HCT116 (cell line): ENCODE results near the gene GATB. TPM values are rescaled to one million over a fixed set of nuclear protein-coding genes. Genes with fewer than 3 reads are reported as not detected.

ENCODE experiments used
- ATAC-seq: fragments of 200-7000 bp; cut with Tn5 transposase; 2 replicates; pipeline ENCODE4 v1.9.1; 2020; ENCODE audit warnings: mild to moderate bottlenecking, moderate library complexity
- BruUV-seq: library from RNA; stranded (reverse); fragments of 400-500 nt; replicated peaks from 2 replicates; lab custom pipeline; 2021; lab: Mats Ljungman, UMichigan
- CTCF ChIA-PET: fragments of 300-600 bp; sonication (Branson Sonifier 250); formaldehyde crosslinking; loops from one replicate; lab custom pipeline; 2021; ENCODE audit warnings: antibody characterized with exemption; lab: Charles Lee
- POLR2A ChIA-PET: fragments of 300-600, 350-600 bp; sonication (Branson Sonifier 250); formaldehyde crosslinking; loops from one replicate; lab custom pipeline; 2021; ENCODE audit warnings: antibody characterized with exemption; lab: Charles Lee
- RAD21 ChIA-PET, 2 experiments: fragments of 300-600 bp; sonication (Branson Sonifier 250); formaldehyde crosslinking; loops; one replicate each; lab custom pipeline; 2023; ENCODE audit warnings: low total read pairs in 2 of 2; ENCODE audit not compliant: uncharacterized antibody in 2 of 2, unreplicated experiment in 2 of 2, low non-redundant PET in 1 of 2; lab: Charles Lee
- DNase-seq: peaks from one replicate; pipeline ENCODE4 v3.0.0-alpha.2; 2010; ENCODE audit warnings: low read depth, low spot score
- H2AFZ ChIP-seq: fragments of 200-600 bp; shearing (Covaris generic), sonication (generic); 2 replicates; pipeline ENCODE4 v1.6.1; 2017; ENCODE audit warnings: low read depth, mixed run types, mixed read lengths, antibody characterized with exemption, low read length; ENCODE audit not compliant: poor library complexity, severe bottlenecking
- H3K27ac ChIP-seq: 2 replicates; pipeline ENCODE4 v1.5.1; 2012; ENCODE audit warnings: low read depth, low read length
- H3K27me3 ChIP-seq: fragments of 200-600 bp; sonication (generic); 2 replicates; pipeline ENCODE4 v1.6.1; 2016; ENCODE audit warnings: mixed run types, low read length, mixed read lengths; ENCODE audit not compliant: insufficient read depth
- H3K36me3 ChIP-seq, 2 experiments: fragments of 200-500 bp in 1 of 2; fragments of 200-600 bp in 1 of 2; sonication (Bioruptor generic) in 1 of 2; sonication (generic) in 1 of 2; 2 replicates each; pipeline versions ENCODE4 v1.5.1 to v1.6.1; 2014 to 2016; ENCODE audit warnings: low read length in 2 of 2, inconsistent platforms in 1 of 2, mixed read lengths in 1 of 2, mixed run types in 1 of 2; ENCODE audit not compliant: insufficient read depth in 2 of 2, control insufficient read depth in 1 of 2
- H3K4me1 ChIP-seq, 2 experiments: fragments of 200-600 bp in 1 of 2; sonication (generic) in 1 of 2; 2 replicates each; pipeline versions ENCODE4 v1.5.1 to v1.6.1; 2012 to 2017; ENCODE audit warnings: low read length in 2 of 2, inconsistent platforms in 1 of 2, mild to moderate bottlenecking in 1 of 2, mixed read lengths in 1 of 2, mixed run types in 1 of 2, moderate library complexity in 1 of 2; ENCODE audit not compliant: insufficient read depth in 2 of 2, control insufficient read depth in 1 of 2
- H3K4me2 ChIP-seq: fragments of 200-600 bp; sonication (generic); 2 replicates; pipeline ENCODE4 v1.6.1; 2017; ENCODE audit warnings: mixed run types, low read length, mixed read lengths
- H3K4me3 ChIP-seq, 2 experiments: fragments of 200-600 bp in 1 of 2; sonication (generic) in 1 of 2; replicated peaks in 1 of 2; 2 replicates each; pipeline ENCODE4 v1.5.1; 2011 to 2016; ENCODE audit warnings: low read length in 2 of 2, control low read depth in 1 of 2, low read depth in 1 of 2, mild to moderate bottlenecking in 1 of 2, mixed read lengths in 1 of 2, mixed run types in 1 of 2
- H3K79me2 ChIP-seq: fragments of 200-600 bp; sonication (generic); 2 replicates; pipeline ENCODE4 v1.6.1; 2017; ENCODE audit warnings: mild to moderate bottlenecking, mixed run types, low read length, moderate library complexity, mixed read lengths; ENCODE audit not compliant: insufficient read depth
- H3K9ac ChIP-seq: fragments of 200-600 bp; sonication (generic); 2 replicates; pipeline ENCODE4 v1.6.1; 2016; ENCODE audit warnings: low read length, mixed read lengths
- H3K9me2 ChIP-seq: fragments of 200-600 bp; sonication (generic), shearing (Covaris generic); 2 replicates; pipeline ENCODE4 v1.6.1; 2017; ENCODE audit warnings: mixed run types, mild to moderate bottlenecking, moderate library complexity; ENCODE audit not compliant: insufficient read depth
- H3K9me3 ChIP-seq, 2 experiments: fragments of 200-500 bp in 1 of 2; fragments of 200-600 bp in 1 of 2; sonication (Bioruptor generic) in 1 of 2; sonication (generic) in 1 of 2; 2 replicates each; pipeline ENCODE4 v1.6.1; 2014 to 2017; ENCODE audit warnings: low read length in 2 of 2, mixed read lengths in 2 of 2, inconsistent platforms in 1 of 2, low read depth in 1 of 2, mild to moderate bottlenecking in 1 of 2, mixed run types in 1 of 2, moderate library complexity in 1 of 2; ENCODE audit not compliant: control insufficient read depth in 1 of 2, insufficient read depth in 1 of 2
- H4K20me1 ChIP-seq: fragments of 200-600 bp; sonication (generic), shearing (Covaris generic); 2 replicates; pipeline ENCODE4 v1.6.1; 2017; ENCODE audit warnings: mixed run types, mild to moderate bottlenecking, moderate library complexity; ENCODE audit not compliant: insufficient read depth
- ATF3 ChIP-seq: IDR thresholded peaks from 2 replicates; pipeline ENCODE4 v1.6.1; 2012
- CBX3 ChIP-seq: IDR thresholded peaks from 2 replicates; pipeline ENCODE4 v1.6.1; 2012; ENCODE audit warnings: low read depth
- EGR1 ChIP-seq: IDR thresholded peaks from 2 replicates; pipeline ENCODE4 v1.6.1; 2012; ENCODE audit warnings: low read depth
- ELF1 ChIP-seq: IDR thresholded peaks from 2 replicates; pipeline ENCODE4 v1.6.1; 2012; ENCODE audit warnings: low read depth, borderline replicate concordance
- EZH2phosphoT487 ChIP-seq: fragments of 200-600 bp; IDR thresholded peaks from 2 replicates; pipeline ENCODE4 v1.6.1; 2018; ENCODE audit warnings: antibody characterized with exemption, borderline replicate concordance
- JUND ChIP-seq: IDR thresholded peaks from 2 replicates; pipeline ENCODE4 v1.6.1; 2012
- POLR2A ChIP-seq: IDR thresholded peaks from 2 replicates; pipeline ENCODE4 v1.7.0; 2011; ENCODE audit warnings: borderline replicate concordance; ENCODE audit not compliant: insufficient read depth, insufficient read length; ENCODE audit errors: extremely low read depth
- POLR2AphosphoS5 ChIP-seq: IDR thresholded peaks from 2 replicates; pipeline ENCODE4 v1.6.1; 2011; ENCODE audit warnings: mild to moderate bottlenecking, low read depth, low read length, moderate library complexity
- RAD21 ChIP-seq: IDR thresholded peaks from 2 replicates; pipeline ENCODE4 v1.6.1; 2012; ENCODE audit warnings: low read depth, mild to moderate bottlenecking
- REST ChIP-seq: IDR thresholded peaks from 2 replicates; pipeline ENCODE4 v1.6.1; 2012; ENCODE audit warnings: low read depth
- SIN3A ChIP-seq: IDR thresholded peaks from 2 replicates; pipeline ENCODE4 v1.6.1; 2012; ENCODE audit warnings: low read depth
- SP1 ChIP-seq: IDR thresholded peaks from 2 replicates; pipeline ENCODE4 v1.6.1; 2012; ENCODE audit warnings: low read depth
- TCF7L2 ChIP-seq: IDR thresholded peaks from 2 replicates; pipeline ENCODE4 v1.7.0; 2011; ENCODE audit warnings: borderline replicate concordance, inconsistent platforms; ENCODE audit not compliant: insufficient read depth, insufficient read length; ENCODE audit errors: extremely low read depth
- YY1 ChIP-seq: IDR thresholded peaks from 2 replicates; pipeline ENCODE4 v1.6.1; 2011; ENCODE audit warnings: low read length, low read depth, moderate library complexity, mild to moderate bottlenecking; ENCODE audit not compliant: insufficient replicate concordance; ENCODE audit errors: extremely low read depth
- ZFX ChIP-seq: fragments of 450-650 bp; IDR thresholded peaks from 2 replicates; pipeline ENCODE4 v1.6.1; 2017
- ZNF274 ChIP-seq: fragments of 200-500 bp; sonication (Bioruptor generic); IDR thresholded peaks from 2 replicates; pipeline ENCODE4 v1.6.1; 2014; ENCODE audit warnings: mild to moderate bottlenecking, low read depth, low read length, inconsistent platforms
- intact Hi-C: fragments of 100-400 bp; cut with micrococcal nuclease; formaldehyde crosslinking; loops from 2 replicates; pipeline ENCODE4 v1.10.0; 2022
- total RNA-seq: library from RNA; stranded (reverse); gene quantifications from one replicate; pipeline ENCODE4 v1.2.1, GENCODE V29; 2021; ENCODE audit not compliant: unreplicated experiment
- TF ChIP-seq, protein P1 (sequence below): IDR thresholded peaks from 2 replicates; pipeline ENCODE4 v1.6.1; 2011; ENCODE audit warnings: mild to moderate bottlenecking, low read length, moderate library complexity; ENCODE audit not compliant: insufficient replicate concordance; ENCODE audit errors: extremely low read depth

GATB gene
- total RNA-seq, 1 experiment from 2014 or later = 29.3 TPM

GRCh38 chr4:151804086-151804630, 43.4 kb upstream of the GATB start:
- H3K9me3 ChIP-seq = no peaks in the 10 kb centered on the region
- no peak for ATAC-seq

More at GRCh38 chr4:151804086-151804630, 43.4 kb upstream of the GATB start:
- no peaks in the 10 kb centered on the region for H3K36me3 ChIP-seq
- RAD21 ChIA-PET = no interaction called here
- H3K27ac ChIP-seq = no peak overlapping the region
- POLR2A ChIA-PET = no interaction called here
- no peak overlapping the region for H3K9ac ChIP-seq
- H3K4me2 ChIP-seq = no peak overlapping the region
- no peaks in the 10 kb centered on the region for H3K27me3 ChIP-seq
- peaks cover 4 to 21% of the 10 kb centered on the region in 2 experiments; a peak in 2 of 4 replicates for H3K4me1 ChIP-seq
- intact Hi-C loops = no loop called here
- no peak for DNase-seq
- H3K79me2 ChIP-seq = no peaks in the 10 kb centered on the region
- no peak overlapping the region for H3K4me3 ChIP-seq
- CTCF ChIA-PET = no interaction called here
- no peaks in the 10 kb centered on the region for H3K9me2 ChIP-seq
- no peaks in the 10 kb centered on the region for H4K20me1 ChIP-seq
- no TSS peak for BruUV-seq
- no peak for TF ChIP-seq POLR2A
- no peak for TF ChIP-seq ATF3
- no peak for TF ChIP-seq YY1
- no peak for TF ChIP-seq REST
- TF ChIP-seq ZNF274 = no peak
- TF ChIP-seq JUND = no peak
- TF ChIP-seq CBX3 = no peak
- TF ChIP-seq SP1 = no peak
- no peak for TF ChIP-seq EGR1
- no peak for TF ChIP-seq EZH2phosphoT487
- no peak for TF ChIP-seq POLR2AphosphoS5
- TF ChIP-seq TCF7L2 = no peak
- no peak for TF ChIP-seq SIN3A
- no peak for TF ChIP-seq RAD21
- TF ChIP-seq, protein P1, sequence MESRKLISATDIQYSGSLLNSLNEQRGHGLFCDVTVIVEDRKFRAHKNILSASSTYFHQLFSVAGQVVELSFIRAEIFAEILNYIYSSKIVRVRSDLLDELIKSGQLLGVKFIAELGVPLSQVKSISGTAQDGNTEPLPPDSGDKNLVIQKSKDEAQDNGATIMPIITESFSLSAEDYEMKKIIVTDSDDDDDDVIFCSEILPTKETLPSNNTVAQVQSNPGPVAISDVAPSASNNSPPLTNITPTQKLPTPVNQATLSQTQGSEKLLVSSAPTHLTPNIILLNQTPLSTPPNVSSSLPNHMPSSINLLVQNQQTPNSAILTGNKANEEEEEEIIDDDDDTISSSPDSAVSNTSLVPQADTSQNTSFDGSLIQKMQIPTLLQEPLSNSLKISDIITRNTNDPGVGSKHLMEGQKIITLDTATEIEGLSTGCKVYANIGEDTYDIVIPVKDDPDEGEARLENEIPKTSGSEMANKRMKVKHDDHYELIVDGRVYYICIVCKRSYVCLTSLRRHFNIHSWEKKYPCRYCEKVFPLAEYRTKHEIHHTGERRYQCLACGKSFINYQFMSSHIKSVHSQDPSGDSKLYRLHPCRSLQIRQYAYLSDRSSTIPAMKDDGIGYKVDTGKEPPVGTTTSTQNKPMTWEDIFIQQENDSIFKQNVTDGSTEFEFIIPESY = no peak
- TF ChIP-seq ELF1 = no peak
- TF ChIP-seq ZFX = no peak
- H2AFZ ChIP-seq = no peak overlapping the region
